Fibroblast of villous mesenchyme (primary cell): ENCODE data around the gene PSTPIP1. TPM values are rescaled to one million over a fixed set of nuclear protein-coding genes. Genes with fewer than 3 reads are reported as not detected.

Experiments
- DNase-seq: peaks from one replicate; pipeline ENCODE4 v3.0.0-alpha.2; 2010; ENCODE audit warnings: low read depth
- H3K4me3 ChIP-seq: 2 replicates; pipeline ENCODE4 v1.5.1; 2011; ENCODE audit warnings: low read depth, mild to moderate bottlenecking, low read length
- total RNA-seq: library from RNA; depleted of rRNA; stranded (reverse); fragments of >200 nt; gene quantifications from 2 replicates; pipeline ENCODE4 v1.2.3, GENCODE V29; 2012
- TF ChIP-seq, protein P1 (sequence below): IDR thresholded peaks from 2 replicates; pipeline ENCODE4 v1.5.1; 2012; ENCODE audit warnings: low read depth, mild to moderate bottlenecking, low read length; ENCODE audit not compliant: insufficient read depth

Gene PSTPIP1
- total RNA-seq, 1 donor, result not detected

DNA sequence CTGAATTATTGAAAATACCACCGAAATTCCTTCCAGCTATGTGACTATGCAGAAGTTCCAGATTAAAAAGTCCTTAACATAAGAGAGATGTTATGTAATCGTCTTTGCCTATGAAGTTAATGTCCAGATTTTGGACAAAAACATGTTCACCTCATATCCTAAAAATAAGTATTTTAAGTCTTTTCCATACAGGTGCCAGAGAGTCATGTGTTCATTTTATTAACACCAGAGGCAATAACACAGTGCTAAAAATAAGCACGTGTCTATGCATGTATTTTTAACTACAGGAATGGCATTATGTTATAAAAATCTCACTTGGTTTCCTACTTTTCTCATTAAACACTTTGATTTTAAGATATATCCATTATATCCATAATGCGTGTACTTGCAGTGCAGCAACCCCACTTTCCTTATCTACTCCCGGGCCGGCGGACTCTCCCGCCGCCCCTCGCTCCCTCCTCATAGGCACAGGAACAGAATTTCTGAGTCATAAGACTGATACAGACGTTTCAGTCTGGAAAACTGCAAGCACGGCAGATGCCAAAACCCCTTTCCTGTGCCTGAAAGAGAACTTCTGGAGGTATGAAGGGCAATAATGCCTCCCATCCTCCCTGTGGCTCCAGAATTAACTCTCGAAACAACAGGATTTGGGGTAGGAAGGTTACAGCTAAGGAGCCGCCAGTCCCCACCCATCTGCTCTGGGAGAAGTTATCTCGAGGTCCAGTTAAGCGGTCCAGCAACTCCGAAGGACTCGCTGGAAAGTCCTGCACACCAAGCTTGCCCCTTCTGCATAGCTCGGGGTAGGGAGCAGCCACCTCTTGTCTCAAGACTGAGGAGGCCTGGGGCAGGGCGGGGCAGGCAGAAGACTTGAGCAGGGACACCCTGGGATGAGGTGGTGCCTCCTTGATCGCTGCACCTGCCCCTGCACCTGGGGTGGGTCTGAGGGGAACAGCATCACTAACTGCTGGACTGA lies 22.3 kb upstream of the PSTPIP1 start:
- TF ChIP-seq, protein P1, sequence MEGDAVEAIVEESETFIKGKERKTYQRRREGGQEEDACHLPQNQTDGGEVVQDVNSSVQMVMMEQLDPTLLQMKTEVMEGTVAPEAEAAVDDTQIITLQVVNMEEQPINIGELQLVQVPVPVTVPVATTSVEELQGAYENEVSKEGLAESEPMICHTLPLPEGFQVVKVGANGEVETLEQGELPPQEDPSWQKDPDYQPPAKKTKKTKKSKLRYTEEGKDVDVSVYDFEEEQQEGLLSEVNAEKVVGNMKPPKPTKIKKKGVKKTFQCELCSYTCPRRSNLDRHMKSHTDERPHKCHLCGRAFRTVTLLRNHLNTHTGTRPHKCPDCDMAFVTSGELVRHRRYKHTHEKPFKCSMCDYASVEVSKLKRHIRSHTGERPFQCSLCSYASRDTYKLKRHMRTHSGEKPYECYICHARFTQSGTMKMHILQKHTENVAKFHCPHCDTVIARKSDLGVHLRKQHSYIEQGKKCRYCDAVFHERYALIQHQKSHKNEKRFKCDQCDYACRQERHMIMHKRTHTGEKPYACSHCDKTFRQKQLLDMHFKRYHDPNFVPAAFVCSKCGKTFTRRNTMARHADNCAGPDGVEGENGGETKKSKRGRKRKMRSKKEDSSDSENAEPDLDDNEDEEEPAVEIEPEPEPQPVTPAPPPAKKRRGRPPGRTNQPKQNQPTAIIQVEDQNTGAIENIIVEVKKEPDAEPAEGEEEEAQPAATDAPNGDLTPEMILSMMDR, result no peak
- peak overlapping the region; percentile 24 for H3K4me3 ChIP-seq
- DNase-seq, result peak; percentile 48

DNA sequence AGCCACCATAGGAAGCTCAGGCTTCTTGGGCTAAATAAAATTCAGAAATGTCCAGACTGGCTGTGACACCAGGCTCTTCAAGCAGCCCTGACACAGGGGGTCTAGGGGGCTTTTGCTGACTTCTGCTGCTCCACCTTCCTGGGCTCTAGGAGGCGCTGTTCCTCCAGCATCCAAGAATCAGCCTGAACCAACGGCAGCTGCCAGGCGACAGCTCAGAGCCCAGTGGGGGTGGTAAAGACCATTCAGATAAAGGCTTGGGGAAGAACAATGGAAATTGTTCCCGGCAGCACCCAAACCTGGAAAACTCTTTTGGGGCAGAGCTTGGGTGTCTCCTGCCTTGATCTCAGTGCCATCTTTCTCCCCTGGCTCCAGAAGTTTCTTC lies 21.6 kb upstream of the PSTPIP1 start:
- DNase-seq, result peak; percentile 10
- no peak overlapping the region for H3K4me3 ChIP-seq
- TF ChIP-seq, protein P1, result peak; percentile 48

DNA sequence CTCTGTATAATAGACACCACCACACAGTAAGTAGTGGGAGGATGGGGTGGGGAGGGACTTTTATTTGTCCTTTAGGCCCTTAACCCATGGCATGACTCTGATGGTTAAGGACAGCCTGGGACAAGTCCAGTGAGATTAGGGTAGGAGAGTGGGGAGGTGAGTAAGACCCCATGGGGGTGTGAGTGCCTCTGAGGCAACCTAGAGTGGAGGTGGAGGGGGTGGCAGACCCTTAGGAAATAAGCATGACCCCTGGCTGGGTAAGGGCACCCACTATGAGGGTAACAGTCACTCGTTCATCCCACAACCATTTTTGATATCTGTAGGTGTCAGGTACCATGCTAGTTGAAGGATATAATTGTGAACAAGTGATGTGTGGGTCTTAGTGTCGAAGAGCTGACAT lies 21.0 kb upstream of the PSTPIP1 start:
- TF ChIP-seq, protein P1, result no peak
- no peak for DNase-seq
- H3K4me3 ChIP-seq, result no peak overlapping the region

DNA sequence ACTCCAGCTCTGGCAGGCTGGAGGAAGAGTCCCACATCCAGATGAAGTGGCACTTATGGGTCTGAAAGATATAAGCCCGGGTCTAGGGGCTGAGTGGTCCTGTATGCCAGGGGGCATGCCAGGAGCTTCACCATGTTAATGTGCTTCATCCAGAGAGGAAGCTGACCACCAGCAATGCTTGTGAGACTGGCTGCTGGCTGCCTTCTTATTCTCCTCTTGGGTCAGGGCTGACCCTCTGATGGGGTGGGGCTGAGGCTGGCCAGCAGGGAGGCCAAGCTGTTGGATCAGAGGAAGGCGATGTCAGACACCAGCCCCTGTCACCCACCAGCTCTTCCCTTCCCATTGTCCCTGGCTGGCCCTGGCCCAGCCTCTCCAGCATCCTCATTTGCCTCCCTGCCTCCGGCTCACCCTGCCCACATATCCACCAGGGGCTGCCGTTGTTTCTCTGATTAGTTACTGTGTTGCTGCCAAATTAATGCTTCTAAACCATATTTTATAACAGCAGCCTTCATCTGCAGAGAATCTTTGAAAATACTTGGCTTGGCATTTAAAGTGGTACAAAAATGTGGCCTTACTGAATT lies 20.4 kb upstream of the PSTPIP1 start:
- no peak for DNase-seq
- TF ChIP-seq, protein P1, result no peak
- no peak overlapping the region for H3K4me3 ChIP-seq

DNA sequence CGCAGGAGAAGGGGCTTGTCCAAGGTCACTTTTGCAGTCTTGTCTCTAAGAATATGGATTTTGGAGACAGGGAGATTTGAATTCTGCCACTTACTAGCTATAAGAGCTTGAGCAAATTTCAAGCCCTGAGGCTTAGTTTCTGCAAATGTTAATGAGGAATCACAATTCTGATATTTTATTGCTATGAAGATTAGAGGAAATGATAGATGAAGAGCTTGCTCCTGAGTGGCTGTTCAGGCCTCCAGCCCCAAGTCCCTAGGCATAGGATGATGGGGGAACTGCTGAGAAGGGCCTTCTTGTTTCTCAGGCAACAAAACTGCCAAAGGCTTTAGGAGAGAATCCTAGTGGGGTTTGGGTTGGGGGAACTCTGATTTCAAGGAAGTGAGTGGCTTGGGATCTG lies 18.8 kb upstream of the PSTPIP1 start:
- TF ChIP-seq, protein P1, result no peak
- no peak for DNase-seq
- H3K4me3 ChIP-seq, result no peak overlapping the region

DNA sequence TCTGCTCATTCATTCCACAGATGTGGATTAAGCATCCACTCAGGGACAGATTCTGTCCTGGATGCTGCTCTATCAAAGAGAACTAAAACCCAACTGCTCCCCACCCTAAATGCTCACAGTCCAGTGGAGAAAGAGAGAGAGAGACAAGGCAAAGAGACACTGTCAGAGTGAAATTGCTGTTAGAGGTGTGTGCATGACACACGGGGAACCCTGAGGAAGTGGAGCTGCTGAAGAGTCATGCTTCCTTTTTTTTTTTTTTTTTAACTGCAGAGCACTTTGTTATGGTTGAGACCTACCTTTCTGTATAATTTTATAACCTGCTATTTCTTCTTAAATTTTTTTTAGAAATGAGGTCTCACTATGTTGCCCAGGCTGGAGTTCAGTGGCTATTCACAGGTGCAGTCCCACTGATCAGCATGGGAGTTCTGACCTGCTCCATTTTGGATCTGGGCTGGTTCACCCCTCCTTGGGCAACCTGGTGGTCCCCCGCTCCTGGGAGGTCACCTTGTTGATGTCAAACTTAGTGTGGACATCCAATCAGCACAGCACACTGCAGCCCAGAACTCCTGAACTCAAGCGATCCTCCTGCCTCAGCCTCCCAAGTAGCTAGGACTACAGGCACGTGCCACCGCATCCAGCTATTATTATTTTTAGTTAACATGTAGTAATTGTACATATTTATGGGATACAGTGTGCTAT lies 18.2 kb upstream of the PSTPIP1 start:
- no peak for DNase-seq
- TF ChIP-seq, protein P1, result no peak
- H3K4me3 ChIP-seq, result no peak overlapping the region
